ENCODE data around the gene B4GALNT2.

The B4GALNT2 gene, protein sequence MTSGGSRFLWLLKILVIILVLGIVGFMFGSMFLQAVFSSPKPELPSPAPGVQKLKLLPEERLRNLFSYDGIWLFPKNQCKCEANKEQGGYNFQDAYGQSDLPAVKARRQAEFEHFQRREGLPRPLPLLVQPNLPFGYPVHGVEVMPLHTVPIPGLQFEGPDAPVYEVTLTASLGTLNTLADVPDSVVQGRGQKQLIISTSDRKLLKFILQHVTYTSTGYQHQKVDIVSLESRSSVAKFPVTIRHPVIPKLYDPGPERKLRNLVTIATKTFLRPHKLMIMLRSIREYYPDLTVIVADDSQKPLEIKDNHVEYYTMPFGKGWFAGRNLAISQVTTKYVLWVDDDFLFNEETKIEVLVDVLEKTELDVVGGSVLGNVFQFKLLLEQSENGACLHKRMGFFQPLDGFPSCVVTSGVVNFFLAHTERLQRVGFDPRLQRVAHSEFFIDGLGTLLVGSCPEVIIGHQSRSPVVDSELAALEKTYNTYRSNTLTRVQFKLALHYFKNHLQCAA

DNA sequence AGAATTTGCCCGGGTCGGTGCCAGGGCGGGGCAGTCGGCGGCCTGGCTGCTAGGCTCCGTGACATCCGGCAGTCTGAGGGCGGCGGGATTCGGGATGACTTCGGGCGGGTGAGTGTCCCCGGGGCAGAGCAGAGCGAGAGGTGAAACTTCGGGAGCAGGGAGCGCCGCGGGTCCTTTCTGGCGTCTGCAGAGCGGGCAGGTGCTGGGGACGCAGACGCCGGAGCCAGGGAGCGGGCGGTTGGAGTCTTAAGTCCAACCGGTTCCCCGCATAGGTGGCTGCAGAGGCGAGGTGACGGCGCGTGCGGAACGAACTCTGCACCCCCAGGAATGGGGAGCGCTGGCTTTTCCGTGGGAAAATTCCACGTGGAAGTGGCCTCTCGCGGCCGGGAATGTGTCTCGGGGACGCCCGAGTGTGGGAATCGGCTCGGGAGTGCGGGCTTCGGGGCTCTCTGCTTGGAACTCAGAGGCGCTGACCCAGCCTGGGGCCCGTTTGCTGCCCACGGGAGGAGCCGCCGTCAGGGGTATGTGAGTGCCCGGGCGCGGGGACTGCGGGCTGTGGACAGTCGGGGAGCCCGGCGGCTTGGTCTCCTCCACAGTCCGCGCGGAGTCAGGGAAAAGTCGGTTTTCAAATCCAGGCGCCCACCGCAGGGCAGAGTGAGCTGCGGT, at the start of gene B4GALNT2:
TSS of gene B4GALNT2 (plus strand) at position 71 of the 666 bp plus-strand sequence. CDS start at position 95, 24 bp downstream.
- TF ChIP-seq ZBTB7A (IDR thresholded peaks at IDR 0.05; ENCODE audit: low read depth): 0 out of 2 replicates have a peak, but pooled peaks have one; percentile 19
- no peak for TF ChIP-seq EGR1 (IDR thresholded peaks at IDR 0.05)

DNA sequence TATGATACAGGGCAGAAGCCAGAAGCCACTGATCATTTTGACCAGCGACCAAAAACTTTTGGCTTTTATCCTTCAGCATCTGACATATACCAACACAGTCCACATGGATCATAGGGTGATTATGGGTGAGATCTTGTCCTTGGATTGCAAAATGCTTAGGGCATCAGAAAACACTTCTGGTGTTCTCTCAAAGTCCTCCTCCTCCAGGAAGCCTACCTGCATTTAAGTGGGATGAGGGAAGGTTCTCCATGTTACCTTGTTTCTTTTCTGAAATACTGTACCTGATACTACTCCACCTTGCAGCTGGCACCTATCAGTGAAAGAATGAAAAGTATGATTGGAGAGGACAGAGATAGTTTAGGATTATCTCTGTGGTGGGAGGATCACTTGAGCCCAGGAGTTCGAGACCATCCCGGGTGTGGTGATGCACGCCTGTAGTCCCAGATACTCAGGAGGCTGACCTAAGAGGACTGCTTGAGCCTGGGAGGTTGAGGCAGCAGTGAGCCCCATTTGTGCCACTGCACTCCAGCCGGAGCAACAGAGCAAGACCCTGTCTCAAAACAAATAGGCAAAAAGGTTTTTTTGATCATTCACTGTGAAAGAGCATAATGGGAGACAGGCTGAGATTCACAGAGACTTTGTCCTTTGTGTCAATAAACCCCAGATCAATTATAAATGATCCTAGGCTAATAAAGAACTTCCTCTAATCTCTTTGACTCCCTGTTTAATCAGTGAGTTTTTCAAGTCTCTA, 46.8 kb upstream of the B4GALNT2 start:
- TF ChIP-seq CREB1 (IDR thresholded peaks at IDR 0.05; ENCODE audit: low read depth): no peak
- no peak for TF ChIP-seq TCF12 (IDR thresholded peaks at IDR 0.05; ENCODE audit: low read depth)
- TF ChIP-seq TAF1 (IDR thresholded peaks at IDR 0.05; ENCODE audit: low read depth): no peak
- TF ChIP-seq EGR1 (IDR thresholded peaks at IDR 0.05): no peak
- no peak for TF ChIP-seq EP300 (IDR thresholded peaks at IDR 0.05; ENCODE audit: borderline replicate concordance)
- TF ChIP-seq, protein P1, sequence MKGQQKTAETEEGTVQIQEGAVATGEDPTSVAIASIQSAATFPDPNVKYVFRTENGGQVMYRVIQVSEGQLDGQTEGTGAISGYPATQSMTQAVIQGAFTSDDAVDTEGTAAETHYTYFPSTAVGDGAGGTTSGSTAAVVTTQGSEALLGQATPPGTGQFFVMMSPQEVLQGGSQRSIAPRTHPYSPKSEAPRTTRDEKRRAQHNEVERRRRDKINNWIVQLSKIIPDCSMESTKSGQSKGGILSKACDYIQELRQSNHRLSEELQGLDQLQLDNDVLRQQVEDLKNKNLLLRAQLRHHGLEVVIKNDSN (IDR thresholded peaks at IDR 0.05): no peak
- TF ChIP-seq ZBTB7A (IDR thresholded peaks at IDR 0.05; ENCODE audit: low read depth): no peak
- no peak for TF ChIP-seq TEAD4 (IDR thresholded peaks at IDR 0.05)
- no peak for TF ChIP-seq FOXM1 (IDR thresholded peaks at IDR 0.05; ENCODE audit: borderline replicate concordance, low read depth)
- no peak for TF ChIP-seq YY1 (IDR thresholded peaks at IDR 0.05; ENCODE audit: low read depth)

DNA sequence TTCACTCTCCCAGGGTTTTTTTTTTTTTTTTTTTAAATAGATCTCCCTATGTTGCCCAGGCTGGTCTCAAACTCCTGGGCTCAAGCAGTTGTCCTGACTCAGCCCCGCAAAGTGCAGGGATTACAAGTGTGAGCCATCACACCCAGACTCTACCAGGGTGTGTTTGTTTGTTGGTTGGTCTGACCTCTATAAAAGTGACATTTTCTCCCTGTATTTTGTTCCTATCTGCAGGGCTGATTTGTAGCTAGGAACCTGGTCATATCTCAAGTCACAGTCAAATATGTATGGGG, 46.3 kb upstream of the B4GALNT2 start:
- TF ChIP-seq NFIC (IDR thresholded peaks at IDR 0.05) (no peak), CREB1 (IDR thresholded peaks at IDR 0.05; ENCODE audit: low read depth) (no peak), RAD21 (IDR thresholded peaks at IDR 0.05; ENCODE audit: low read depth) (no peak), TCF12 (IDR thresholded peaks at IDR 0.05; ENCODE audit: low read depth) (no peak), ZBTB7A (IDR thresholded peaks at IDR 0.05; ENCODE audit: low read depth) (no peak), EP300 (IDR thresholded peaks at IDR 0.05; ENCODE audit: borderline replicate concordance) (no peak), FOXM1 (IDR thresholded peaks at IDR 0.05; ENCODE audit: borderline replicate concordance, low read depth) (no peak), YY1 (IDR thresholded peaks at IDR 0.05; ENCODE audit: low read depth) (no peak), CEBPB (IDR thresholded peaks at IDR 0.05) (no peak), EGR1 (IDR thresholded peaks at IDR 0.05) (no peak), TAF1 (IDR thresholded peaks at IDR 0.05; ENCODE audit: low read depth) (no peak), TEAD4 (IDR thresholded peaks at IDR 0.05) (no peak)
- TF ChIP-seq, protein P1 (IDR thresholded peaks at IDR 0.05): no peak
- TF ChIP-seq, protein P2, sequence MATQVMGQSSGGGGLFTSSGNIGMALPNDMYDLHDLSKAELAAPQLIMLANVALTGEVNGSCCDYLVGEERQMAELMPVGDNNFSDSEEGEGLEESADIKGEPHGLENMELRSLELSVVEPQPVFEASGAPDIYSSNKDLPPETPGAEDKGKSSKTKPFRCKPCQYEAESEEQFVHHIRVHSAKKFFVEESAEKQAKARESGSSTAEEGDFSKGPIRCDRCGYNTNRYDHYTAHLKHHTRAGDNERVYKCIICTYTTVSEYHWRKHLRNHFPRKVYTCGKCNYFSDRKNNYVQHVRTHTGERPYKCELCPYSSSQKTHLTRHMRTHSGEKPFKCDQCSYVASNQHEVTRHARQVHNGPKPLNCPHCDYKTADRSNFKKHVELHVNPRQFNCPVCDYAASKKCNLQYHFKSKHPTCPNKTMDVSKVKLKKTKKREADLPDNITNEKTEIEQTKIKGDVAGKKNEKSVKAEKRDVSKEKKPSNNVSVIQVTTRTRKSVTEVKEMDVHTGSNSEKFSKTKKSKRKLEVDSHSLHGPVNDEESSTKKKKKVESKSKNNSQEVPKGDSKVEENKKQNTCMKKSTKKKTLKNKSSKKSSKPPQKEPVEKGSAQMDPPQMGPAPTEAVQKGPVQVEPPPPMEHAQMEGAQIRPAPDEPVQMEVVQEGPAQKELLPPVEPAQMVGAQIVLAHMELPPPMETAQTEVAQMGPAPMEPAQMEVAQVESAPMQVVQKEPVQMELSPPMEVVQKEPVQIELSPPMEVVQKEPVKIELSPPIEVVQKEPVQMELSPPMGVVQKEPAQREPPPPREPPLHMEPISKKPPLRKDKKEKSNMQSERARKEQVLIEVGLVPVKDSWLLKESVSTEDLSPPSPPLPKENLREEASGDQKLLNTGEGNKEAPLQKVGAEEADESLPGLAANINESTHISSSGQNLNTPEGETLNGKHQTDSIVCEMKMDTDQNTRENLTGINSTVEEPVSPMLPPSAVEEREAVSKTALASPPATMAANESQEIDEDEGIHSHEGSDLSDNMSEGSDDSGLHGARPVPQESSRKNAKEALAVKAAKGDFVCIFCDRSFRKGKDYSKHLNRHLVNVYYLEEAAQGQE (IDR thresholded peaks at IDR 0.05; ENCODE audit: low read depth): no peak
- TF ChIP-seq, protein P3, sequence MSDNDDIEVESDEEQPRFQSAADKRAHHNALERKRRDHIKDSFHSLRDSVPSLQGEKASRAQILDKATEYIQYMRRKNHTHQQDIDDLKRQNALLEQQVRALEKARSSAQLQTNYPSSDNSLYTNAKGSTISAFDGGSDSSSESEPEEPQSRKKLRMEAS (IDR thresholded peaks at IDR 0.05): no peak

DNA sequence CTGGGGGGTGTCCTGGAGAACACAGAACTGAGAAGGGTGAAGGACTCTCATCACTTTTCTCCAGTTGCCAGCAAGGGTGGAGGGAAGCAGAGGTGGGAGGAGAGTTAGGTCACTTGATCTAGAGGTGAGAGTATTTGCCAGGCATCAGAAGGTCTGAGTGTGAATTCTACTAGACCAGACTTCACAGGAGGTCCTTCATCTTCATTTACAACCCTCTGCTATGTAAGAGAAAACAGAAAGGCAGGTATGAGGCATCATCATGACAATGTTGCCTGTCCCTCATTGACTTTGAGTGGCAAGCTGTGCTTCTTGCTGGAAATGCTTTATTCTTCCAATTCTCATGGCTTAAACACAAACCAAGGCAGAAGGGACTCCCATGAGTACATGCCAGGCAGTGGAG, 45.9 kb upstream of the B4GALNT2 start:
- TF ChIP-seq TAF1 (IDR thresholded peaks at IDR 0.05; ENCODE audit: low read depth) (no peak), CREB1 (IDR thresholded peaks at IDR 0.05; ENCODE audit: low read depth) (no peak), FOXM1 (IDR thresholded peaks at IDR 0.05; ENCODE audit: borderline replicate concordance, low read depth) (no peak), CEBPB (IDR thresholded peaks at IDR 0.05) (no peak), RAD21 (IDR thresholded peaks at IDR 0.05; ENCODE audit: low read depth) (no peak), EGR1 (IDR thresholded peaks at IDR 0.05) (no peak), YY1 (IDR thresholded peaks at IDR 0.05; ENCODE audit: low read depth) (no peak), TEAD4 (IDR thresholded peaks at IDR 0.05) (no peak)
- TF ChIP-seq, protein P3 (IDR thresholded peaks at IDR 0.05): no peak

DNA sequence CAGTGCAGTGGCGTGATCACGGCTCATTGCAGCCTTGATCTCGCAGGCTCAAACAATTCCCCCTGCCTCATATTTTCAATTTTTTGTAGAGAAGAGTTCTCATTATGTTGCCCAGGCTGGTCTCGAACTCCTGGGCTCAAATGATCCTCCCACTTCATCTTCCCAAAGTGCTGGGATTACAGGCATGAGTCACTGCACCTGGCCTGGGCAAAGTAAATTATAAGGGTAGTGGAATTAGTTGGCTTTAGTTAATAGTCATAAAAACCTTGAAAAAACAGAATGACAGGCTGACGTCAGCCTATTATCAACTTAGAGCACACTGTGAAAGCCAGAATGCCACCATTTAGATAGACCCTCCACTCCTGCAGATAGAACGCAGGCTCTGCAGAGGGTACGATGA, 43.5 kb upstream of the B4GALNT2 start:
- TF ChIP-seq TAF1 (IDR thresholded peaks at IDR 0.05; ENCODE audit: low read depth): no peak
- TF ChIP-seq EP300 (IDR thresholded peaks at IDR 0.05; ENCODE audit: borderline replicate concordance): no peak
- TF ChIP-seq, protein P3 (IDR thresholded peaks at IDR 0.05): no peak
- no peak for TF ChIP-seq RAD21 (IDR thresholded peaks at IDR 0.05; ENCODE audit: low read depth)
- TF ChIP-seq YY1 (IDR thresholded peaks at IDR 0.05; ENCODE audit: low read depth): no peak
- TF ChIP-seq, protein P2 (IDR thresholded peaks at IDR 0.05; ENCODE audit: low read depth): no peak
- TF ChIP-seq TCF12 (IDR thresholded peaks at IDR 0.05; ENCODE audit: low read depth): no peak
- no peak for TF ChIP-seq EGR1 (IDR thresholded peaks at IDR 0.05)
- TF ChIP-seq ZBTB7A (IDR thresholded peaks at IDR 0.05; ENCODE audit: low read depth): no peak
- no peak for TF ChIP-seq NFIC (IDR thresholded peaks at IDR 0.05)
- TF ChIP-seq CREB1 (IDR thresholded peaks at IDR 0.05; ENCODE audit: low read depth): no peak
- TF ChIP-seq, protein P1 (IDR thresholded peaks at IDR 0.05): no peak

Measured in Ishikawa (cell line).